Right renal pelvis (tissue), 4 donors: Measurements from ENCODE around the gene USP13. TPM values are rescaled to one million over a fixed set of nuclear protein-coding genes. Genes with fewer than 3 reads are reported as not detected.
"Not testable (repeated sequence)": the region's sequence is repeated elsewhere in the genome, so short reads cannot be mapped to it uniquely, and the experiment has no call there.

ENCODE experiments used
- DNase-seq, 4 donors: peaks; one replicate each; pipeline ENCODE4 v3.0.0-alpha.2; 2013; ENCODE audit warnings: low read depth in 4 of 4, low spot score in 3 of 4, missing footprints in 1 of 4
- polyA plus RNA-seq, 4 donors: library from polyadenylated mRNA; unstranded; fragments of 120-200 nt; gene quantifications; one replicate each; pipeline ENCODE4 v1.2.1, GENCODE V29; 2013; ENCODE audit not compliant: insufficient read length in 4 of 4

USP13 gene
- polyA plus RNA-seq, 4 donors = 12.1 to 13.9 (median 13.6) TPM

DNA sequence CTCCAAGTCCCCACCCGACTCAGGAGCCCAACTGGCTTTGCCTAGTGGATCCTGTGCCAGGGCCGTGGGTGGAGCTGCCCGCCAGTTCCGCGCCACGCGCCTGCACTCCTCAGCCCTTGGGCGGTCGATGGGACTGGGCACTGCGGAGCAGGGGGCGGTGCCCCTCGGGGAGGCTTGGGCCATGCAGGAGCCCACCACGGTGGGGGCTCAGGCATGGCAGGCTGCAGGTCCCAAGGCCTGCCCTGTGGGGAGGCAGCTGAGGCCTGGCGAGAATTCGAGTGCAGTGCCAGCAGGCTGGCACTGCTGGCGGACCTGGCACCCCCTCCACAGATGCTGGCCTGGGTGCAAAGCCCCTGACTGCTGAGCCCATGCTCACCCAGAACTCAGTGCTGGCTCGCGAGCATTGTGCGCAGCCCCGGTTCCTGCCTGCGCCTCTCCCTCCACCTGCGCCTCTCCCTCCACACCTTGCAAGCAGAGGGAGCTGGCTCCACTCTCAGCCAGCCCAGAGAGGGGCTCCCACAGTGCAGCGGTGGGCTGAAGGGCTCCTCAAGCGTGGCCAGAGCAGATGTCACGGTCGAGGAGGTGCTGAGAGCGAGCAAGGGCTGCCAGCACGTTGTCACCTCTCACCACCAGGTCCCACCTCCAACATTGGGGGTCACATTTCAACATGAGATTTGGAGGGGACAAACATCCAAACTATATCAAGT lies 122.7 kb downstream of the USP13 start:
- DNase-seq = no peak

DNA sequence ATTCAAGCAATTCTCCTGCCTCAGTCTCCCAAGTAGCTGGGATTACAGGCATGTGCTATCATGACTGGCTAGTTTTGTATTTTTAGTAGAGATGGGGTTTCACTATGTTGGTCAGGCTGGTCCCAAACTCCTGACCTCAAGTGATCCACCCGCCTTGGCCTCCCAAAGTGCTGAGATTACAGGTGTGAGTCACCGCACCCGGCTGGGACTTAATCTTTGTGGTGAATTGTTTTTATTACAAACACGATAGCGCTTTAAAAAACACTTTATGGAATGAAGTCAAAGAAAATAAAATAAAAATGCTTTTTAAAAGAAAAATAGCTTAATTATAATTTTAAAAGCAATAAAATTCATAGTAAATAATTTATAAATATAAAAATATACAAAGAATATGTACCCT lies 130.0 kb downstream of the USP13 start:
- DNase-seq = not testable (repeated sequence)

DNA sequence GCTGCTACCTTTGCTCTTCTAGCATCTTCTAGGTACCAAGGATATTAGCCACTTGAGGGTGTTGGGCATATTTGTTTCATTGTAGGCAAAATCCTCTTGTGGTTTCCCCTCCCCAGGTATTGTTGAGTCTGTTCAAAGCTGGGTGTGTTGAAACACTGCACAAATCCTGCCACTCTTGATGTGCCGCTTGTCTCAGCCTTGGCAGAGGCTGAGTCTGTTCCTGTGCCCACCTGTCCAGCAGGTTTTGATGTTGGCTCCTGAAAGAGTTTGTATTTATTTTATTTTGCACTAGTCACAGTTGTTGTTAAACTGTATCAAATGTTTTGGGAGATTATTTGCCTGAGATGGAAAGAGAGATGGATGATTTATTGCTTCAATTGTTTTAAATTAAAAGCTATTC lies 136.2 kb downstream of the USP13 start:
- DNase-seq = no peak

DNA sequence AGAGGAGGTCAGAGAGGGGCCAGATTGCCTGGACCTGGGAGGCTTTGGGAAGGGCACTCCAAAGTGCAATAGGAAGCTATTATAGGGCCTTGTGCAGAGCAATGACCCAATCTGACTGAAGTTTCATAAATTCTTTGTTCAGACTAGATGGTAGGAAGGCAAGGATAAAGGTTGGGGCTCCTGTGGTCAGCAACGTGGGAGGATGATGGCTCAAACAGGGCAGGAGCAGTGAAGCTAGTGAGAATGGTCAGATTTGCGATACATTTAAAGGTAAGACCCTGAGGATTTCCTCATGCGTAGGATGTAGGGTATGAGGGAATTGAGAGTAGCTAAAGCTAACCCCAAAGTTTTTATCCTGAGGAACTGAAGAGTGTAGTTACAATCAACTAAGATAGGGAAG lies 139.0 kb downstream of the USP13 start:
- DNase-seq = no peak

DNA sequence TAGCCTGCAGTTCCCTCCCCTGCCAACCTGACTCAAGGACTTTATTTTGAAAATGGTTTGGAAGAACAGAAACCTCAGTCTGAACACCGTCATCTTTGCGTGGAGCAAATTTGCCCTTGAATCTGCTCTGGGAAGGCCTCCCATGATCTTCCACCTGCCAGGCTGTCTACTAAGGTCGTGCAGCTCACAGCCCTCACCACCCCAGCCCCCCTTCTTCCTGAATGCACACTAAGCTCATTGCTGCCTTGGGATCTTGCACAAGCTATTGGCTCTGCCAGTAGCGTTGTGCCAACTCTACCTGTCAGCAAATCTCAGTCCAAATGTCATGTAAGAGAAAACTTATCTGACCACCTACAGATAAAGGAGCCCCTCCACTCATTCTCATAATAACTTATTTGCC lies 141.5 kb downstream of the USP13 start:
- no peak for DNase-seq

DNA sequence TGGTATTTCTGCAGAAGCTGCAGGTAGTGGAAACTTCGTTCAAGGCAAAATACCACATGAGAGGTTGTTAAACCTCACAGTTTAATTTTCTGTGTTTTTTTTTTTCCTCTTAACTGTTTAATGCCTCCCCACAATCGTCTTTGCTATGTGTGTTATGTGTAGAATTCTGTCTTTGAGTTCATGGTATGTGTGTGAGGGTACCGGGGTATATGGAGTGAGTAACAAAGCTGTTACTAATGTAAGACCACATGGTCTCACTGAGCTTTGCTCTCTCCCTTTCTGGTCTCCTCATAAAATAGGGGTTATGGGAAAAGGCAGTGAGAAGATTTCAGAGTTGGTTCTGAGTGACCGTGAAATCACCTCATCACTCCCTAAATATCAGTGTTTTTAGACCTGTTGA lies 143.6 kb downstream of the USP13 start:
- DNase-seq = no peak

DNA sequence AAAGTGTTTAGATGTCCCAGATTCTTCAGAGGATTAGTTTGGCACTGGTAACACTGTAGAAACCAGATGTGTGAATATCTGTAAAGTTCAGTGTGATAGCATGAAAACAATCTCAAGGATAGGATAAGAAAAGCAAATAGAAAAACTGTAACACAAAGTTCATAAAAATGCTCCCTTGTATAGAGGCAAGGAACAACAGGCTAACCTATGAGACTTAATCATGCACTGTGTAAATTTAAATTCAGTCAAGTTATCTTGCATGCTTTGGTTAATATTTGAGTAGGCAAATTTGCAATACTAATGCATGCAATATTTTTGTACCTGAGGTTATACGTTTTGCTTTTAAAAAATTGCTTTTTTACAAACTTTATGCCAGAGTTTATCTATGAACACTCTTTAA lies 144.4 kb downstream of the USP13 start:
- DNase-seq = no peak

DNA sequence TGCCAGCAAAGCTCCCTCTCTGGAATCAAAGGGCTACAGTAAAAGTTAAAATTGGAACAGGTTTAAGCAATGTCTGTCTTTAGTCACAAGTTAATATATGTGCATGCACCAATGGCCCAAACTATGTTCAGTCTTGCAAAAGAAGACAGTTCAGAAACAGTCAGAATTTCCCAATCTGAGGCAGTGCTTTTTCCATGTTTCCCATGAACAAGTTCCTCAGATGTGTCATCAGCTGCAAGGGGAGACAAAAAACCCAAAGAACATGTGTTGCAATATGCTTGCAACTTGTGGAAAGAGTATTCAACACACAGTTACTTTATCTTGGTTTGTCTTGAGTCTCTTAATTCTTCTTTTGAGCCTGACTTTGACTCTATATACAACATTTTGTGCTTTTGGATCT lies 148.4 kb downstream of the USP13 start:
- no peak for DNase-seq

DNA sequence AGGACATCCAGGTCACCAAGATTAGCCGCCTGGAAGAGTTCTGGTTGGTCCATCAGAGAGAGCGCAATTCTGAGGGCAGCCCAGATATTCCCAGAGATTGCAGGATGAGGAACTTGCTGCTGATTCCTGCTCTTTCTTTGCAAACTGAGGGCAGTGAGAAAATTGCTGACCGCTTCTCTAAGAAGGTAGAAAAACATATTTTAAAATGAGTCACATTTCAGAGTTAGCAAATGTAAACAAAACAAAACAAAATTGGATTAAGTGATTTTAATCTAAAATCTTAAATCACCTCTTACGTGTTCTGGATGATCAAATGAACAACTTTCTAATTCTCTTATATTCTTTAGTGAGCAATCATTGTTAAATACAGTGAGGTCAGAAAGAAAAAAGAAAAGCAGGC lies 149.0 kb downstream of the USP13 start:
- DNase-seq = no peak

DNA sequence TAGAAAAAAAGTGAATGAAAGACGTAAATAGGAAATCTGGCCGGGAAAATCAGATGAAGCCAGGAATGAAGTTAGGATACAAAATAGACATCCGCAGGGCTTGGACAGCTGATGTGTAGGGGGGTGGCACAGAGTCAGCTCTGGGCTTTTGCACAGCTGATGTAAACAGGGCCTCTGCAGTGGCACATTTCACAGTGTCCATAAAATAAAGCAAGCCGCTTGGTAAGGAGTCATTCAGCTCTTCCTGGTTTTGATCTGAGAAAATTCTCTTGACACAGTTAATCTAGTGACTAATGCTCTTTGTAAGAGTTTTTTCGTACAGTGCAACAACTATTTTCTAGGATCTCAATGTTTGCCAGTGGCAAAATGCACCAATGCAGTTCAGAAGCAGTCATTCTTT lies 153.3 kb downstream of the USP13 start:
- DNase-seq = no peak

DNA sequence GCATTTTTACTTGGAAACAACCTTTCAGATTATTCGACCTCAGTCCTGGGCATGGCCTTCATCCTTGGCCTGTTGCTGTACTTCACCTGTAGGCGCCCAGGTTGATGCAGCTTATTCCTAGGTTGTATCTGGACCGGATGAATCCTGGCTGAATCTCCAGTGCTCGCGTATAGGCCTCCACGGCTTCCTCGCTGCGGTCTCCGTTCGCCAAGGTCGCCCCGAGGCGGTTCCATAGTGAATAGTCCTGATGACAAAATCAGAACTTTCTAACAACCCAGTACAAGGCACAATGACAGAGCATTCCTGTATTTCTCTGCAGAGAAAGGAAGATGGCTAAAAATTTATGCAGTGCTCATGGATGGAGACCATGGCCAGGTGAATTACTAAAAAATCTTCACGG lies 154.7 kb downstream of the USP13 start:
- no peak for DNase-seq

DNA sequence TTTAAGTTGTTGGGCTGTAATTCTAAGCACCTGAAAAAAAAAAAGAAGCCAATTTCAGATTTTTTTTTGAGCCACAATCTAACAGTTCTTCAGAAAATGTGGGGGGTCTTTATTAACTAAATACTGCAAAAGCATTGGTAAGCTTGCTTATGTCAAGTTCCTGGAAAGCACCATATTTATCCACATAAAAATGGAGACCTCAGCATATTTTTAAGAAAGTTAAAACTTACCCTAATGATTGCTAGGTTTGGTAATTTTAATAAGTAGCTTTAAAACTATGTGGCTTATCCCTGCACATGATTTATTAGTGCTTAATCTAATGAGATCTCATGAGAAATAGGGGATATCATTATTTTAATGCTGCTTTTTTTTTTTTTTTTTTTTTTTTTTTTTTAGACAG lies 156.8 kb downstream of the USP13 start:
- DNase-seq = no peak

DNA sequence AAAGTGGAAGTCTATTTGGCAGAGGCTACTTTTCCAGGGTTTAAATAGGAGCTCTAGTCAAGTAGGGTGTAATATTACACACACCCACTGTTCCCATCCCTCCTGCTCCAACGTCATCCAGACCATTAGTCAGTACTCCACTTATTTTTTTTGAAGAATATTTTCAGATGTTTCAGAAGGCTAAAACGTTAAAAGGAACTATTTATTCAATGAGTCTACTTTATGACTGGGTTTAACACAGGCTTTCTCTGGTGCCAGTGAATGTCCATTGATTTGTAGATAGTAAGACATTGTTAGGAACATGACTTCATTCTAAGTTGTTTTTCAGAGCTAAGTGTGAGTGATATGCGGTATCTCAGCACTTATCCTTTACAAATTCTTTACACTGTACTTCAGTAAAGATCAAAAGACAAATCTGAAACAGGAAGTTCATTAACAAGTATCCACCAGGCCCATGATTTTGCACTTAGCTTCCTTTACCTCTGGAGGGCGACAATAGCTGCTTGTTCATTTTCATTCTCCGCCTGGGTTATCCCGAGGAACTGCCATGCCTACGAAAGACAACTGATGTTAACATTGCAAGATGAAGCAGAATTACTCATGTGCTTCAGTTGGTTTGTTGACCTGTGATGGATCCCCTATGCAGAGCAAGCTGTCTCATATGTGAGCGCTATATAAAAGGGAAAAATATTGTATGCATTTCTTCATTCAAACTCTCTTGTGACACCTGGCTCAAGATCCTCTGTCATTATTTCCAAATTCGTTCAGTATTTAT lies 158.7 kb downstream of the USP13 start:
- DNase-seq = peak; percentile 27 to 44 (median 39)

DNA sequence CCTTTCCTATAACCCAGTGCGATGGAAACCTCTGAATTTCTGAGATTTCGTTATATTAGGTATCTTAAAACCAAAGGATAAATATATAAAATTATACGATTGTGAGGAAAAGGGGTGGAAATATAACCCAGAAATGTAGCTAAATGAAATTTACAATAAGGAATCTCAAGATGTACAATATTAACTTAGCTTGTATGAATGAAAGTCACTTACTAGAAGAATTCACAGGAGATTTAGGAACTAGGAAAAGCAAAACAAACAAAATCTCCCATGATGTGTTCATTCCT lies 159.2 kb downstream of the USP13 start:
- DNase-seq = no peak

DNA sequence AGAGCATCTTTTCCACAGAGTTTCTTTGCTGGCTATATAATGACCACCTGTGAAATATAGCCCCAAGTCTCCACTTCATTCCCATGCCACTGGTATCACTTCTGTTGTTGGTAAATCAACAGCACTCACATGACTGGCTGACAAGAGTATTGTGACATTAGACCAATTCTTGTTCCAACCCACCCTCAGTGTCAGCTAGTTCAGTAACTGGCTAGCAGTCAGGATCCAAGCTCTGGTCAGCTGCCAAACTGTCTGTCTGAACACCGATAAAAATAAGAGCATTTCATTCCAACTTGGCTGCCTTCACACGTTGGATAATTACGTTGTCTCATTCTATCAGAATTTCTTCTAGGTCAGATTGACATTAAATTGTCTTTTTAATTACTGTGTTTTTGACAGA lies 166.5 kb downstream of the USP13 start:
- DNase-seq = no peak

DNA sequence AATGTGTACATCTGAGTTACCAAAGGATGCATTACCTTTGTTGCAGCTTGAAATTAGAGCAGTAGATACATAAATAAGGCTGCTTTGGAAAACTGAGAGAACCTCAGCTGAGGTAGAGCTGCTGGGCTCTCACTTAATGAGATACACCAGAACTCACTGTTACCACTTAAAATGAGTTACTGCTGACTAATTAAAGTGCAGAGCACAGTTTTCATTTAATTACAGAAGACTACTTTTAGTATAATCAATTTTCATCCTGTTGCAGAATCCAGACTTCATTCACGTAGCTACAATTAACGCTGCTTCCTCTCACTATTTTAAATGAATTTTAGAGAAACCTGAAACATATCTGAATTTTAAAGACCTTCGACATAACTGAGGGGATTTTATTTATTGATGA lies 169.5 kb downstream of the USP13 start:
- no peak for DNase-seq

DNA sequence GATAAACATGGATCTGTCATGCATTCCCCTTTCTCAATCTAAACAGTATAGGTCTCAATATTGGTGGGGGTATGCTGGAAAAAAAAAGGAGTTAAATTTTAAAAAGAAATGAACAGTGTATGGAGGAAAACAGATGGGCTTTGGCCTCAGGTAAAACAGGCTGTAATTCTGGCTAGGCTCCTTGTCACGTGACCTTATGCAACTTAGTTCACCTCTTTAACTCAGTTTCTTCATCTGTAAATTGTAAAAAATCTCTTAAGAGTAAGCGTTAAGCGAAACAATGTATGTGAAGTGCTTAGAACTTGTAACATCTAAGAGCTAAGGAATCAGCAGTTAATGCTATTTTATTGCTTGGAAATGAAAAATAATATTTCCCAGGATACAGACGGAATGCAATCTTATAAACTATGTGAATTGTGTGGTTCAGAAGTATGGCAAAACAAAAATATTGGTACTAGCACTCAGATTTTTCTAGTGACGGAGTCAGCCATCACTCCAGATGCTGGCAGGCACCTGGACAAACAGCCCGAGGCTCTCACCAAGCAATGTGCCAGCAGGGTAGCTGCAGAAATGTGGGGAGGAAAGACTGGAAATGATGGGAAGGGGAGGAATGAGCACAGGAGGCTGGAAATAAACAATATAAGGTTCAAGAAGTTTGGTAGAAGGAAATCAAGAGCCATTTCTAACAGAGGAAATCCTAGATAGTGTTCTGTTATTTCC lies 172.8 kb downstream of the USP13 start:
- no peak for DNase-seq

DNA sequence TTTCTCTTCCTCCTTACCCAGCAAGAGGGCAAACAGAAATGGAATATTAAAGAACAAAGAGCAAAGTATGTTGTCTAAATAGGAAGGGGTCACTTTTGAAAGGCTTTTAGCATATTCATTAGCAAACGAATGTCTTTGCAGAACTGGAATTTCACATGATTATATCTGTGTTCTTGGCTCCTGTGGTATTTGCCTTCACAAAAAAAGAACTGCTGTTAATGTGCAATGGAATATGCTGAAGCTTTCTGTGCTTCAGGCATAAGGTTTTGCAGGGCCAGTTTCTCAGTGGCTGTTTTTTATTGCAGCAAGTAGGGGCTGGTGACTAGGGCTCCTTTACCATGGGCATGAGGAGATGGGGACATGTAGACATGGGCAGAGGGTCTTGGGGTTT lies 173.4 kb downstream of the USP13 start:
- no peak for DNase-seq

DNA sequence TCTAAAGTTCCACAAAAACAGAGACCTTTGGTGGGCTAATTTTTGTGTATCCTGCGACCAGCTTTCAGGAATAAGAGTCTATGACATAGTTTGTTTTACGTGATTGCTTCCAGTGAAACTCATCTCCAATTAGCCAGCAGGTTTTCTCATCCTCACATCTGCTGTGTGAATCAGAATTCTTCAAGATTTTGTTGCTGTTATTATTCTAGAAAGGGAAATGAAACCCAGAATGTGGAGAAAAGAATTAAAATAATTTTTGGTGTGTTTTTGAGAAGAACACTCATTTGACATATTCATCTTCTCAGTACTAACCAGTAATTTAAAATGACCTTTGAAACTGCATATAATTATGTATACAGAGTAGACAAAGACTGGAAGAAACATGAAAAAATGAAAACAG lies 175.9 kb downstream of the USP13 start:
- DNase-seq = no peak

DNA sequence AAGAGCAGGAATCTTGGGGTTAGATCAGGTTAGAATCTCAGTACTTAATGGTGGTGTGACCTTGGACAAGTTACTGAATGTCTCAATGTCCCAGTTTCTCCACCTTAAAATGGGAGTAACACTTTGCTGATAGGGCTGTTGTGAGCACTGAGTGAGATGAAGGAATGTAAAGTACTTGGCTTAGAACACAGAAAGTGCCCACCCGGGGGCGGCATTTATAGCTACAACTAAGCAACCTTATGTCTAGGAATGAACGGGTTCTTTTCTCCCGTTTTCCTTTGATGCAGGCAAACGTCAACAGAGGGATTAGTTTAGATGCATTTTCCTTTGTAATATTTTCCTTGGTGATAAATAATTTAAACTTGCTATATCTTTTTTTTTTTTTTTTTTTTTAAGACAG lies 176.6 kb downstream of the USP13 start:
- DNase-seq = no peak

DNA sequence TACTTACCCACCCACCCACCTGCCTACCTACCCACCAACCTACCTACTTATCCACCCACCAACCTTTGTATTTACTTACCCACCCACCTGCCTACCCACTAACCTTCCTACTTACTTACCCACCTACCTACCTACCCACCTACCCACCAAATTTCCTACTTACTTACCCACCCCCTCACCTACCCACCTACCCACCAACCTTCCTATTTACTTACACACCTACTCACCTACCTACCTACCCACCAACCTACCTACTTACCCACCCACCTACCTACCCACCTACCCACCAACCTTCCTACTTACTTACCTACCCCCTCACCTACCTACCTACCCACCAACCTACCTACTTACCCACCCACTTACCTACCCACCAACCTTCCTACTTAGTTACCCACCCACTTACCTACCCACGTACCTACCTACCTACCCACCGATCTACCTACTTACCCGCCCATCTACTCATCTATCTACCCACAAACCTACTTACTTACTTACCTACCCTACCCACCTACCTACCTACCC lies 179.6 kb downstream of the USP13 start:
- DNase-seq = no peak

DNA sequence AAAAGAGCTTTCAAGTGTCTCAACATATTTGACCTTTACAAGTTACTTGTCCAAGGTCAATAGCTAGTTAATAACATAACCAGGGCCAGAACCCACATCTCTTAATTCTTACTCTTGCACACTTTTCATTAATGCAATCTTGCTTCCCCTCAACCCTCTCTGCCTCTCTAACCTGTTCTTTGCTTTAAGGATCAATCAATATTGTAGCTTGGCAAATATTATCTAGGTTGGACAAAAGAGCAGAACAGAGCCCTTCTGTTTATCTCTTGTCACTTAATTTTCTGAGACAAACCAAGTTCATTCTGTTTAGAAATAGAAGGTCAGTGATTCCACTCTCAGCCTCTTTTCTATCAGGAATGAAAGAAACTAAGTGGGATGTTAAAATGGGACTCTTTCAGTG lies 180.5 kb downstream of the USP13 start:
- no peak for DNase-seq
